ENCODE results near the gene USP49. TPM values are rescaled to one million over a fixed set of nuclear protein-coding genes. Genes with fewer than 3 reads are reported as not detected.

USP49 gene
- polyA plus RNA-seq, 1 of the 3 experiments (the other 2 are of a cell fraction): 2.4 TPM

DNA sequence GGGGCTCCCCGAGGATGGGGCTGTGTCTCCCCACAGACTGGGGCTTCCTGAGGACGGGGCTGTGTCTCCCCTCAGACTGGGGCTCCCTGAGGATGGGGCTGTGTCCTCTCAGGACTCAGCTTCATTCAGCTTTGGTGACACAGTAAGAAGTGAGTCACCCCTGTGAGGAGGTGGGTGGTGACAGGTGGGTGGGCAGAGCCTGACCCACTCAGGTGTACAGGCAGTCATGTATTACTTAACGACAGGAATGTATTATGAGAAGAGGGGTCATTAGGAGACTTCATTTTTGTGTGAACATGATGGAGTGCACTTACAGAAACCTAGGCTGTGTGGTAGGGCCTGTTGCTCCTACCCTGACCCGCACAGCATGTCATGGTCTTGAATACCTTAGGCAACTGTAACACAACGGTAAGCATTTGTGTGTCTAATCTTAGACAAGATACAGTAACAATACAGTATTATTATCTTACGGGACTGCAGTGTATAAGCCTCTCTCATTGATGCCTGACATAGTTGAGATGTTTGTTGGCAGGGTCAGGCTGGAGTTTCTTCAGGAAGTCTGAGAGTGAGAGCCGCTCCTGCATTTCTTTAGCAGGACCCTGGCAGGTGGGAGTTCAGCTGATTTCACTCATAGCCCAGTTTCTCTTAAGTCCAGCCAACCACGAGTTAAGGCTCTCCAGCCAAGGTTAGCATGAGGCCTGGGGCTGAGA, 137.1 kb downstream of the USP49 start:
- DNase-seq: no peak
- ChIA-PET POLR2A (no interaction called here), CTCF (interaction anchor here (1.1 to 1.5 kb wide), 2 partner anchors 23 to 391 kb away, joined by 3 to 5 read pairs; partner anchors contain the start of gene TFEB)
- Histone ChIP-seq H3K9me2 (no peaks in the 10 kb centered on the region), H3K4me1 (ENCODE audit: control insufficient read depth in 1 of 2, insufficient read depth in 2 of 2, low read depth in 1 of 2, low read length in 1 of 2) (peaks cover 0 to 6% of the 10 kb centered on the region in 2 experiments; a peak in 1 of 4 replicates), H3K27me3 (ENCODE audit: insufficient read depth) (no peaks in the 10 kb centered on the region), H3K79me2 (ENCODE audit: insufficient read depth) (no peaks in the 10 kb centered on the region), H3F3A (replicated peaks; ENCODE audit: insufficient read depth) (no peaks in the 10 kb centered on the region), H3K4me3 (ENCODE audit: low read depth in 2 of 2, low read length in 1 of 2) (no peak overlapping the region), H4K20me1 (ENCODE audit: insufficient read depth) (no peaks in the 10 kb centered on the region), H3K4me2 (no peak overlapping the region), H2AFZ (ENCODE audit: low read depth) (no peak overlapping the region), H3K27ac (ENCODE audit: low read depth in 2 of 2, low read length in 1 of 2) (no peak overlapping the region), H3K36me3 (replicated peaks in 1 of 2; ENCODE audit: control insufficient read depth in 1 of 2, insufficient read depth in 2 of 2, low read length in 1 of 2) (no peaks in the 10 kb centered on the region), H3K9me3 (no peaks in the 10 kb centered on the region), H3K9ac (no peak overlapping the region)
- 71% methylated on average over 6 of the region's 8 CpGs for WGBS (ENCODE audit: low lambda C conversion rate)
- TF ChIP-seq, protein P1, sequence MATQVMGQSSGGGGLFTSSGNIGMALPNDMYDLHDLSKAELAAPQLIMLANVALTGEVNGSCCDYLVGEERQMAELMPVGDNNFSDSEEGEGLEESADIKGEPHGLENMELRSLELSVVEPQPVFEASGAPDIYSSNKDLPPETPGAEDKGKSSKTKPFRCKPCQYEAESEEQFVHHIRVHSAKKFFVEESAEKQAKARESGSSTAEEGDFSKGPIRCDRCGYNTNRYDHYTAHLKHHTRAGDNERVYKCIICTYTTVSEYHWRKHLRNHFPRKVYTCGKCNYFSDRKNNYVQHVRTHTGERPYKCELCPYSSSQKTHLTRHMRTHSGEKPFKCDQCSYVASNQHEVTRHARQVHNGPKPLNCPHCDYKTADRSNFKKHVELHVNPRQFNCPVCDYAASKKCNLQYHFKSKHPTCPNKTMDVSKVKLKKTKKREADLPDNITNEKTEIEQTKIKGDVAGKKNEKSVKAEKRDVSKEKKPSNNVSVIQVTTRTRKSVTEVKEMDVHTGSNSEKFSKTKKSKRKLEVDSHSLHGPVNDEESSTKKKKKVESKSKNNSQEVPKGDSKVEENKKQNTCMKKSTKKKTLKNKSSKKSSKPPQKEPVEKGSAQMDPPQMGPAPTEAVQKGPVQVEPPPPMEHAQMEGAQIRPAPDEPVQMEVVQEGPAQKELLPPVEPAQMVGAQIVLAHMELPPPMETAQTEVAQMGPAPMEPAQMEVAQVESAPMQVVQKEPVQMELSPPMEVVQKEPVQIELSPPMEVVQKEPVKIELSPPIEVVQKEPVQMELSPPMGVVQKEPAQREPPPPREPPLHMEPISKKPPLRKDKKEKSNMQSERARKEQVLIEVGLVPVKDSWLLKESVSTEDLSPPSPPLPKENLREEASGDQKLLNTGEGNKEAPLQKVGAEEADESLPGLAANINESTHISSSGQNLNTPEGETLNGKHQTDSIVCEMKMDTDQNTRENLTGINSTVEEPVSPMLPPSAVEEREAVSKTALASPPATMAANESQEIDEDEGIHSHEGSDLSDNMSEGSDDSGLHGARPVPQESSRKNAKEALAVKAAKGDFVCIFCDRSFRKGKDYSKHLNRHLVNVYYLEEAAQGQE (IDR thresholded peaks at IDR 0.05; ENCODE audit: low read depth, low read length): no peak
- TF ChIP-seq TEAD4 (IDR thresholded peaks at IDR 0.05; ENCODE audit: borderline replicate concordance, insufficient read depth): no peak
- no peak for TF ChIP-seq YY1 (IDR thresholded peaks at IDR 0.05; ENCODE audit: low read depth)
- TF ChIP-seq ELF1 (IDR thresholded peaks at IDR 0.05): no peak
- TF ChIP-seq GABPA (IDR thresholded peaks at IDR 0.05; ENCODE audit: low read depth): no peak
- TF ChIP-seq, protein P2, sequence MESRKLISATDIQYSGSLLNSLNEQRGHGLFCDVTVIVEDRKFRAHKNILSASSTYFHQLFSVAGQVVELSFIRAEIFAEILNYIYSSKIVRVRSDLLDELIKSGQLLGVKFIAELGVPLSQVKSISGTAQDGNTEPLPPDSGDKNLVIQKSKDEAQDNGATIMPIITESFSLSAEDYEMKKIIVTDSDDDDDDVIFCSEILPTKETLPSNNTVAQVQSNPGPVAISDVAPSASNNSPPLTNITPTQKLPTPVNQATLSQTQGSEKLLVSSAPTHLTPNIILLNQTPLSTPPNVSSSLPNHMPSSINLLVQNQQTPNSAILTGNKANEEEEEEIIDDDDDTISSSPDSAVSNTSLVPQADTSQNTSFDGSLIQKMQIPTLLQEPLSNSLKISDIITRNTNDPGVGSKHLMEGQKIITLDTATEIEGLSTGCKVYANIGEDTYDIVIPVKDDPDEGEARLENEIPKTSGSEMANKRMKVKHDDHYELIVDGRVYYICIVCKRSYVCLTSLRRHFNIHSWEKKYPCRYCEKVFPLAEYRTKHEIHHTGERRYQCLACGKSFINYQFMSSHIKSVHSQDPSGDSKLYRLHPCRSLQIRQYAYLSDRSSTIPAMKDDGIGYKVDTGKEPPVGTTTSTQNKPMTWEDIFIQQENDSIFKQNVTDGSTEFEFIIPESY (IDR thresholded peaks at IDR 0.05; ENCODE audit: borderline replicate concordance, low read depth): no peak
- no peak for TF ChIP-seq RFX5 (IDR thresholded peaks at IDR 0.05; ENCODE audit: low read length)
- TF ChIP-seq, protein P3, sequence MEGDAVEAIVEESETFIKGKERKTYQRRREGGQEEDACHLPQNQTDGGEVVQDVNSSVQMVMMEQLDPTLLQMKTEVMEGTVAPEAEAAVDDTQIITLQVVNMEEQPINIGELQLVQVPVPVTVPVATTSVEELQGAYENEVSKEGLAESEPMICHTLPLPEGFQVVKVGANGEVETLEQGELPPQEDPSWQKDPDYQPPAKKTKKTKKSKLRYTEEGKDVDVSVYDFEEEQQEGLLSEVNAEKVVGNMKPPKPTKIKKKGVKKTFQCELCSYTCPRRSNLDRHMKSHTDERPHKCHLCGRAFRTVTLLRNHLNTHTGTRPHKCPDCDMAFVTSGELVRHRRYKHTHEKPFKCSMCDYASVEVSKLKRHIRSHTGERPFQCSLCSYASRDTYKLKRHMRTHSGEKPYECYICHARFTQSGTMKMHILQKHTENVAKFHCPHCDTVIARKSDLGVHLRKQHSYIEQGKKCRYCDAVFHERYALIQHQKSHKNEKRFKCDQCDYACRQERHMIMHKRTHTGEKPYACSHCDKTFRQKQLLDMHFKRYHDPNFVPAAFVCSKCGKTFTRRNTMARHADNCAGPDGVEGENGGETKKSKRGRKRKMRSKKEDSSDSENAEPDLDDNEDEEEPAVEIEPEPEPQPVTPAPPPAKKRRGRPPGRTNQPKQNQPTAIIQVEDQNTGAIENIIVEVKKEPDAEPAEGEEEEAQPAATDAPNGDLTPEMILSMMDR (IDR thresholded peaks at IDR 0.05): no peak
- no peak for TF ChIP-seq RCOR1 (IDR thresholded peaks at IDR 0.05; ENCODE audit: low read length)
- no peak for TF ChIP-seq TAF1 (IDR thresholded peaks at IDR 0.05; ENCODE audit: borderline replicate concordance, low read depth, low read length)
- TF ChIP-seq, protein P4, sequence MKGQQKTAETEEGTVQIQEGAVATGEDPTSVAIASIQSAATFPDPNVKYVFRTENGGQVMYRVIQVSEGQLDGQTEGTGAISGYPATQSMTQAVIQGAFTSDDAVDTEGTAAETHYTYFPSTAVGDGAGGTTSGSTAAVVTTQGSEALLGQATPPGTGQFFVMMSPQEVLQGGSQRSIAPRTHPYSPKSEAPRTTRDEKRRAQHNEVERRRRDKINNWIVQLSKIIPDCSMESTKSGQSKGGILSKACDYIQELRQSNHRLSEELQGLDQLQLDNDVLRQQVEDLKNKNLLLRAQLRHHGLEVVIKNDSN (IDR thresholded peaks at IDR 0.05; ENCODE audit: borderline replicate concordance, low read depth): no peak
- no peak for TF ChIP-seq FOSL2 (IDR thresholded peaks at IDR 0.05; ENCODE audit: borderline replicate concordance, low read depth)
- TF ChIP-seq TCF12 (IDR thresholded peaks at IDR 0.05): no peak
